ENCODE data around the gene ATP1B2.

Gene ATP1B2

GRCh38 chr17:7704601-7705268 is 54.0 kb downstream of the ATP1B2 start, which contains the start of gene EFNB3:
Gene EFNB3 (plus strand): TSS chr17:7705202. CDS start chr17:7705599, 397 bp downstream.
- Mint-ChIP-seq H3K27ac (peak within 1 kb of the TSS; percentile 82), H3K36me3 (peaks cover 27% of the 10 kb centered on the region), H3K4me1 (peaks cover 17% of the 10 kb centered on the region), H3K4me3 (peak within 1 kb of the TSS; percentile 75), H3K27me3 (peaks cover 36% of the 10 kb centered on the region), H3K9me3 (no peaks in the 10 kb centered on the region)
- DNase-seq (ENCODE audit: low spot score in 2 of 2): no peak
- peak; percentile 20 for ATAC-seq (ENCODE audit: low read depth)

- Mint-ChIP-seq H3K4me3 (no peak overlapping the region), H3K27me3 (peaks cover 41% of the 10 kb centered on the region), H3K9me3 (no peaks in the 10 kb centered on the region), H3K27ac (no peak overlapping the region), H3K36me3 (peaks cover 24% of the 10 kb centered on the region), H3K4me1 (peaks cover 24% of the 10 kb centered on the region)
- peak; percentile 39 for ATAC-seq (ENCODE audit: low read depth)
- DNase-seq (ENCODE audit: low spot score in 2 of 2): peak in 1 of 2 donors; percentile 30
These were observed 54.8 kb downstream of the ATP1B2 start for GRCh38 chr17:7705269-7706255.

- no peak for DNase-seq (ENCODE audit: low spot score in 2 of 2)
- peaks cover 14% of the 10 kb centered on the region for H3K36me3 Mint-ChIP-seq
- peaks cover 47% of the 10 kb centered on the region for H3K27me3 Mint-ChIP-seq
- no peak overlapping the region for H3K27ac Mint-ChIP-seq
- no peak overlapping the region for H3K4me3 Mint-ChIP-seq
- no peak for ATAC-seq (ENCODE audit: low read depth)
- H3K4me1 Mint-ChIP-seq: peaks cover 31% of the 10 kb centered on the region
- H3K9me3 Mint-ChIP-seq: no peaks in the 10 kb centered on the region
These were observed 56.1 kb downstream of the ATP1B2 start for GRCh38 chr17:7706631-7707354.
